GM18498 (cell line): ENCODE measurements around the gene USO1.
"Not testable (repeated sequence)": the region's sequence is repeated elsewhere in the genome, so short reads cannot be mapped to it uniquely, and the experiment has no call there.

Experiments
- ATAC-seq: cut with Tn5 transposase; IDR thresholded peaks from one replicate; pipeline ENCODE4 v1.9.1; 2021; ENCODE audit warnings: mild to moderate bottlenecking, moderate library complexity; ENCODE audit not compliant: unreplicated experiment

The USO1 gene

GRCh38 chr4:75745161-75745560, 20.8 kb downstream of the USO1 start:
- ATAC-seq, result no peak

DNA sequence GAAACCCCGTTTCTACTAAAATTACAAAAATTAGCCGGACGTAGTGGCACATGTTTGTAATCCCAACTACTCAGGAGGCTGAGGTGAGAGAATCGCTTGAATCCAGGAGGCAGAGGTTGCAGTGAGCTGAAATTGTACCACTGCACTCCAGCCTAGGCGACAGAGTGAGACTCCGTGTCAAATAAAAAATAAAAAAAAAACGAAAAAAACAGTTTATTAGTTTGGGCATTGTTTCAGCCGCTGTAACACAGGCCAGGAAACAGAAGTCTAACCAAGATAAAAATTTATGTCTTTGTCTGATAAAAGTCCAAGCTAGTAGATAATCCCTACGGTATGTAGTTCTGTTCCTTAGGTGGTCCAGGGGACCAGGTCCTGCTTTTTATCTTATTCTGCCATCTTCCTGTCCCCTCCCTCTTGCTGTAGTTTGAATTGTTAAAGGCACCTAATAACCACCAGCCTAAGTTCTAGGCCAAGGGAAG, 21.4 kb downstream of the USO1 start:
- ATAC-seq, result no peak

GRCh38 chr4:75752637-75753036, 28.3 kb downstream of the USO1 start:
- no peak for ATAC-seq

- no peak for ATAC-seq
These were observed 44.7 kb downstream of the USO1 start for GRCh38 chr4:75769036-75769435.

- no peak for ATAC-seq
These were observed 47.2 kb downstream of the USO1 start for GRCh38 chr4:75771607-75772006.

- no peak for ATAC-seq
These were observed 53.2 kb downstream of the USO1 start for GRCh38 chr4:75777589-75777988.

DNA sequence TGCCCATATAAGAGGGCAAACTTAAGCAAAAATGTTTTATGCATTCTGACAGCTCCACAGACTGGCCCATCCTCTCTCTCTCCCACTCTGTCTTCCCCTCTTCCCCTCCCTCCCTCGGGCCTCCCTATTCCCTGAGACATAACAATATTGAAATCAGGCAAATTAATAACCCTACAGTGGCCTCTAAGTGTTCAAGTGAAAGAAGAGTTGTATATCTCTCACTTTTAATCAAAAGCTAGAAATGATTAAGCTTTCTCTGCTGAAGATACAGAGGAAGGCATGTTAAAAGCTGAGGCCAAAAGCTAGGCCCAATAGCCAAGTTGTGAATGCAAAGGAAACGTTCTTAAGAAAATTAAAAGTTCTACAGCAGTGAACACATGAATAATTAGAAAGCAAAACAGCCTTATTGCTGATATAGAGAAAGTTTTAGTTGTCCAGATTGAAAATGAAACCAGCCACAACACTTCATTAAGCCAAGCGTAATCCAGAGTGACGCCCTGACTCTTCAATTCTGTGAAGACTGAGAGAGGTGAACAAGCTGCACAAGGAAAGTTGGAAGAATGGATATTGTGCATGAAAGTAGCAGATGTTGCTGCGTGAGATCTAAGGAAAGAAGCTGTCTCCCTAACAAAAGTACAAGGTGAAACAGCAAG, 54.9 kb downstream of the USO1 start:
- no peak for ATAC-seq

GRCh38 chr4:75781305-75781704, 56.9 kb downstream of the USO1 start:
- no peak for ATAC-seq

- no peak for ATAC-seq
These were observed 62.1 kb downstream of the USO1 start for GRCh38 chr4:75786526-75786925.

- ATAC-seq, result no peak
These were observed 62.6 kb downstream of the USO1 start for GRCh38 chr4:75786938-75787337.

DNA sequence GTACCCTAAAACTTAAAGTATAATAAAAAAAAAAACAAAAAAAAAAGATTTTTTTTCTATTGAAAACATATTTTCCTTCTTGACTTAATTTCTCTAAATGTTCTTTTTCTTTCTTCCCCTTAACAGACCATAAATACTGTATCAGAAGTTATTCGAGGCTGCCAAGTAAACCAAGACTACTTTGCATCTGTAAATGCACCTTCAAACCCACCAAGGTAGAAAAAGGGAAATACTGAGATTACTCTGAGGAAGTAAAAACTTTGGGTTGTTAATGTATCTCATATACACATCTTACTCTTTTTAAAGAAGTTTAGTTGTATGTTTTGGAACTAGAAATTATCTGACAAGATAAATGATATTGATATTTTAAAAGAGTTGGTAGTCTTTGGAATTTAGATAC, 65.6 kb downstream of the USO1 start:
- no peak for ATAC-seq

DNA sequence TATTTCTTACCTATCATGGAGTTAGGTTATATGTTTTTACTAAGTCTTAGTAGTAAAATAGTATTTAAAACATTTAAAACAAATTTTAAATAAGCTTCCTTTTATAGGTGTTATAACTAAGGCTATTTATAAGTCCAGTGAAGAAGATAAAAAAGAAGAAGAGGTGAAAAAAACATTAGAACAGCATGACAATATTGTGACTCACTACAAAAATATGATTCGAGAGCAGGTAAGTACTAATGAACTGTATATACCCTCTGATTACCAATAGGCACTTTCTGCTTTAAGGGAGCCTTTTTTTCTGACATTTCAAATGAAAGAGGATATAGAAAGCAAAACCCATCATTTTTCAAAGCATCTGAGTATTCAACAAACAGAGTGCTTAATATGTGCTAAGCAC, 76.6 kb downstream of the USO1 start:
- ATAC-seq, result no peak

GRCh38 chr4:75806035-75806434, 81.7 kb downstream of the USO1 start:
- not testable (repeated sequence) for ATAC-seq

DNA sequence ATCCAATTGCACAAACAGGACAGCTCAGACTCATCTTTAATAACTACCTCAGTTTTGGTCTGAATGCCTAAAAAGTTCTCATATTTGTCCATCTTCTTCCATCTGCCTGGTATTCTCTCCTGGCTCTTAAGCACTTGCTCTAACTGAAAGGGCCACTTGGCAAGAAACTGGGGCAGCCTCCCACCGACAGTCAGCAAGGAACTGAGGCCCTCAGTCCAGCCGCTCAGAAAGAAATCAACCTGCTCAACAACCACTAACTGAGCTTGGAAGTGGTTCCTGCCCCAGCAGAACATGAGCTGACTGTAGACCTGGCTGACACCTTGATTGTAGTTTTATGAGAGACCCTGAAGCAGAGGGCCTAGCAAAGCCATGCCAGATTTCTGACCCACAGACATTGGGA, 93.5 kb downstream of the USO1 start:
- no peak for ATAC-seq

- no peak for ATAC-seq
These were observed 94.7 kb downstream of the USO1 start for GRCh38 chr4:75819121-75819520.

GRCh38 chr4:75820197-75820596, 95.8 kb downstream of the USO1 start:
- ATAC-seq, result no peak

DNA sequence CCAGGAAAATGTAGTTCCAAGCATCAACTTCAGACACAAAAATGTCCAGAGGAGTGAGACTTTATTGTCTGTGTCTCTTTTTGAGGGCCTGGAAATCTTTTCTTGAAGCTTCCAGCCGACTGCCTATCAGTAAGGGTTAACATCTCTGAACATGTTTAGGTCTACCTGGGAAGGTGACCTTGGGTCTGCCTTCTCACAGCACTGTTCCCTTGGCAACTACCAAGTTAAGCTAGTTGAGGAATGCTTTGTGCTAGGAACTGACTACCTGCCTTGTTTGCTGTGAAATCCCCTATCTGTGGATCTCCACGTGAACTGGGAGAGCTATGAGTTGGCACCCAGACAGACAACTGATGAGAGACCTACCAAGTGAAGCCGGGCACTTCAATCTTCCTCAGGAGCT, 96.3 kb downstream of the USO1 start:
- ATAC-seq, result no peak

GRCh38 chr4:75821216-75821615, 96.8 kb downstream of the USO1 start:
- no peak for ATAC-seq

GRCh38 chr4:75821966-75822365, 97.6 kb downstream of the USO1 start:
- no peak for ATAC-seq

DNA sequence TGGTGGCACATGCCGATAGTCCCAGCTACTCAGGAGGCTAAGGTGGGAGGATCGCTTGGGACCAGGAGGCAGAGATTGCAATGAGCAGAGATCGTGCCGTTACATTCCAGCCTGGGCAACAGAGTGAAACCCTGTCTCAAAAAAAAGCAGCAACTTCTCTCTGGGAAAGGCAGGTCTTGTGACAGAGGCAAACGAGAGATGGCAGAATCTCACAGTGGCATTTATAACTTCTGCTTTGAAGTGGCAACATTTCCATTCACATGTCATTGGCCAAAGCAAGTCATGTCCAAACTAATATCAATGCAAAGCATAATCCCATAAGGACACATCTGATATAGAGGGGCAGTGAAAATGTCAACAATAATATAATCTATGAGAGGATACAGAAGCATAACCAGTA, 98.0 kb downstream of the USO1 start:
- ATAC-seq, result no peak

GRCh38 chr4:75823812-75824211, 99.4 kb downstream of the USO1 start:
- no peak for ATAC-seq

DNA sequence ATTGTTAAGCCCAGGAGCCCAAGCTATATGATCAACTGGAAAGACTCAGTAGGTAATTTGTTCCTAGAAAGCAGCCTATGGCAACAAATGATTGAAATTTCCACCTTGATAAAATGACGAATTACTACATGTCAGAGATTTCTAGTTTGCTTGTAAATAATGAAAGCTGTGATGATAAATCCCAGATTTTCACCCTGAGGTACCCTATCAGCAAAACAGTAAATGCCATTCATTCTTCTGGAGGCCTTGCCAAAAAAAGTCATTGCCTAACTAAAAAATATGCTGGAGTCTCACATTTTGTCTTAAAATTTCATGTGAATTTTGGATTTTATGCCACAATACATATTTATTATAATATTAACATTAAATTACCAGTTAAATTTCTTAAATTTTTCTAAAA, 106.5 kb downstream of the USO1 start:
- ATAC-seq, result no peak

DNA sequence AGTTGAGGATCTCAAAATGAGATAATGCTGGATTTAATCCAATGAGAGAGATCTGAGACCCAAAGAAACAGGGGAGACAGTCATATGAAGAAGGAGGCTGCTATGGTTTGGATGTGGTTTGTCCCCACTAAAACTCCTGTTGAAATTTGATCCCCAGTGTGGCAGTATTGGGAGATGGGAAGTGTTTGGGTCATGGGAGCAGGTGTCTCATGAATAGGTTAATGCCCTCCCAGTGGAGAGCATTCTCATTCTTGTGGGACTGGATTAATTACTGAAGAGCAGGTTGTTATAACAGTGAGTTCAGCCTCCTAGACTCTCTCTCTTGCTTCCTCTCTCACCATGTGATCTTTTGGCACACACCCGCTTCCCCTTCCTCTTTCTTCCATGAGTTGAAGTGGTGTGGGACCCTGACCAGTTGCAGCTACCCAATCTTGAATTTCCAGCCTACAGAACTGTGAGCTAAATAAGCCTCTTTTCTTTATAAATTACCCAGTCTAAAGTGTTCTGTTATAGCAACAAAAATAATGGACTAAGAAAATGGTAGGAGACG, 107.6 kb downstream of the USO1 start:
- ATAC-seq, result no peak
